CD4-positive, alpha-beta T cell treated with Interleukin-1 beta for 1 hour (primary cell): Measurements from ENCODE around the gene UBE2U.

Experiments
- DNase-seq, 2 donors: peaks; one replicate each; pipeline ENCODE4 v3.0.0-alpha.2; 2020 to 2022

The UBE2U gene

GRCh38 chr1:64203420-64203819 lies at the start of gene UBE2U:
UBE2U (plus strand) TSS chr1:64203623; CDS start chr1:64204051, 428 bp downstream.
- DNase-seq: no peak

GRCh38 chr1:64155278-64155677 lies 48.1 kb upstream of the UBE2U start:
- DNase-seq: no peak

- no peak for DNase-seq
Observed at GRCh38 chr1:64161357-64161941, 42.0 kb upstream of the UBE2U start.

GRCh38 chr1:64162151-64162550 lies 41.3 kb upstream of the UBE2U start:
- no peak for DNase-seq

GRCh38 chr1:64162804-64163203 lies 40.6 kb upstream of the UBE2U start:
- DNase-seq: no peak

- no peak for DNase-seq
Observed at GRCh38 chr1:64163431-64163830, 40.0 kb upstream of the UBE2U start.

GRCh38 chr1:64163970-64164369 lies 39.5 kb upstream of the UBE2U start:
- no peak for DNase-seq

- DNase-seq: no peak
Observed at GRCh38 chr1:64166629-64167028, 36.8 kb upstream of the UBE2U start.

- DNase-seq: no peak
Observed at GRCh38 chr1:64167176-64167575, 36.2 kb upstream of the UBE2U start.

GRCh38 chr1:64171246-64171645 lies 32.2 kb upstream of the UBE2U start:
- DNase-seq: no peak

- no peak for DNase-seq
Observed at GRCh38 chr1:64171797-64172281, 31.6 kb upstream of the UBE2U start.

GRCh38 chr1:64172458-64172983 lies 30.9 kb upstream of the UBE2U start:
- DNase-seq: no peak

- DNase-seq: no peak
Observed at GRCh38 chr1:64173336-64173940, 30.0 kb upstream of the UBE2U start.

- DNase-seq: no peak
Observed at GRCh38 chr1:64175639-64176038, 27.8 kb upstream of the UBE2U start.

GRCh38 chr1:64176659-64177058 lies 26.8 kb upstream of the UBE2U start:
- DNase-seq: no peak

- DNase-seq: no peak
Observed at GRCh38 chr1:64179588-64179987, 23.8 kb upstream of the UBE2U start.

GRCh38 chr1:64182207-64182606 lies 21.2 kb upstream of the UBE2U start:
- DNase-seq: no peak

GRCh38 chr1:64183395-64184002 lies 19.9 kb upstream of the UBE2U start:
- DNase-seq: no peak

GRCh38 chr1:64184003-64184440 lies 19.4 kb upstream of the UBE2U start:
- no peak for DNase-seq

GRCh38 chr1:64186138-64186897 lies 17.1 kb upstream of the UBE2U start:
- DNase-seq: no peak

- DNase-seq: no peak
Observed at GRCh38 chr1:64186898-64187280, 16.5 kb upstream of the UBE2U start.

- no peak for DNase-seq
Observed at GRCh38 chr1:64187646-64188045, 15.8 kb upstream of the UBE2U start.

GRCh38 chr1:64192290-64192689 lies 11.1 kb upstream of the UBE2U start:
- DNase-seq: no peak
